BLaER1 (cell line): ENCODE measurements around the gene OR8J1.
"Not testable (repeated sequence)": the region's sequence is repeated elsewhere in the genome, so short reads cannot be mapped to it uniquely, and the experiment has no call there.

Experiments used
- H3K27ac ChIP-seq: shearing (Covaris generic); formaldehyde crosslinking; 2 replicates; pipeline ENCODE4 v1.8.1; 2022
- H3K27me3 ChIP-seq: shearing (Covaris generic); formaldehyde crosslinking; 2 replicates; pipeline ENCODE4 v1.8.1; 2022
- H3K36me3 ChIP-seq: shearing (Covaris generic); formaldehyde crosslinking; 2 replicates; pipeline ENCODE4 v1.8.1; 2022
- H3K4me1 ChIP-seq: shearing (Covaris generic); formaldehyde crosslinking; 2 replicates; pipeline ENCODE4 v1.8.1; 2022
- H3K4me2 ChIP-seq: shearing (Covaris generic); formaldehyde crosslinking; 2 replicates; pipeline ENCODE4 v1.8.1; 2022
- H3K4me3 ChIP-seq: shearing (Covaris generic); formaldehyde crosslinking; 2 replicates; pipeline ENCODE4 v1.8.1; 2022
- H3K9ac ChIP-seq: shearing (Covaris generic); formaldehyde crosslinking; 2 replicates; pipeline ENCODE4 v1.8.1; 2022
- H3K9me3 ChIP-seq: shearing (Covaris generic); formaldehyde crosslinking; 2 replicates; pipeline ENCODE4 v1.8.1; 2022
- H4K20me1 ChIP-seq: shearing (Covaris generic); formaldehyde crosslinking; 2 replicates; pipeline ENCODE4 v1.8.1; 2022
- Cebpa-rat ChIP-seq: shearing (Covaris generic); IDR thresholded peaks from 2 replicates; pipeline ENCODE4 v1.8.1; 2022

OR8J1 gene

DNA sequence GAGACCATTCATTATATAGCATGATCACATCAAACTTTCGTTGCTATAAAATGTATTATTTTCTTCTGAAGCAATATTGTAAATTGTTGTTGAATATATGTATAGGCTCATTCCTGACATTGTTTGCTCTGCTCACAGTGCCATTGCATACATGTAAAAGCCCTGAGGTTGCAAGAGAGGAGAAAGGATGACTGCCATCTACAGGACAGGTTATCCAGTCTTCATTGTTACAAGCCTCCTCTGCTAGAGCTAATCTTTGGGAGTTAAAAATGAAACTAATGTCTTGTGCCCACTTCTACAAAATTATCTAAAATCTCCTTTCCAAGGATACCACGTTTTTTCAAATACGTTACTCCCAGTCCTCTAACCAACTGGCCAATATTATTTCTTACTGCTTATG, 42.0 kb downstream of the OR8J1 start:
- no peak for TF ChIP-seq Cebpa-rat
- Histone ChIP-seq H3K4me1 (no peaks in the 10 kb centered on the region), H3K27ac (no peak overlapping the region), H3K4me2 (no peak overlapping the region), H3K27me3 (no peaks in the 10 kb centered on the region), H3K4me3 (no peak overlapping the region), H3K36me3 (no peaks in the 10 kb centered on the region), H3K9ac (no peak overlapping the region), H3K9me3 (no peaks in the 10 kb centered on the region), H4K20me1 (no peaks in the 10 kb centered on the region)

DNA sequence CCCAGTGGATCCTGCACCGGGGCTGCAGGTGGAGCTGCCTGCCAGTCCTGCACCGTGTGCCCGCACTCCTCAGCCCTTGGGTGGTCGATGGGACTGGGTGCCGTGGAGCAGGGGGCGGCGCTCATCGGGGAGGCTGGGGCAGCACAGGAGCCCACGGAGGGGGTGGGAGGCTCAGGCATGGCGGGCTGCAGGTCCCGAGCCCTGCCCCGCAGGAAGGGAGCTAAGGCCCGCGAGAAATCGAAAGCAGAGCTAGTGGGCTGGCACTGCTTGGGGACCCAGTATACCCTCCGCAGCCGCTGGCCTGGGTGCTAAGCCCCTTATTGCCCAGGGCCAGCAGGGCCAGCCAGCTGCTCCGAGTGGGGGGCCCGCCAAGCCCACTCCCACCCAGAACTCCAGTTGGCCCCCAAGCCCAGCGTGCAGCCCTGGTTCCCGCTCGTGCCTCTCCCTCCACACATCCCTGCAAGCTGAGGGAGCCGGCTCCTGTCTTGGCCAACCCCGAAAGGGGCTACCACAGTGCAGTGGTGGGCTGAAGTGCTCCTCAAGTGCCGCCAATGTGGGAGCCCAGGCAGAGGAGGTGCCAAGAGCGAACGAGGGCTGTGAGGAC, 47.9 kb downstream of the OR8J1 start:
- H3K4me2 ChIP-seq, H3K4me1 ChIP-seq, H3K9me3 ChIP-seq: not testable (repeated sequence)

DNA sequence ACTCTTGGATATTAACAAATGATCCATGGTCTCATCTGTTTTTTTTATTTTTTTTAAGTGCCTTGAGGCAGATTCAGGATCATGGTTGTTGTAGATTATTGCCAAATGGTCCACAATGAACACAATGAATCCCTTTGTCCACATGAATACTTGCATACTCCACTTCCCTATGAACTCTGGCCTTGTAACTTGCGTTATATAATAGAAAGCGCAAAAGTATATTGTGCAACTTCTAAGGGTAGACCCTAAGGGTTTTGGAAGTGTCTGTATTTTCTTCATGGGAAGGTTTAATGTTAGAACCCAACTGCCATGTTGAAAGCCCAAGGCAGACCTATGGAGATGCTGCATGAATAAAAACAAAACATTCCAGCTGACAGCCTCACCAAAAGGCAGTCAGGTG, 50.3 kb downstream of the OR8J1 start:
- no peaks in the 10 kb centered on the region for H4K20me1 ChIP-seq
- H3K4me1 ChIP-seq, result no peaks in the 10 kb centered on the region
- H3K36me3 ChIP-seq, result no peaks in the 10 kb centered on the region
- no peak overlapping the region for H3K4me2 ChIP-seq
- H3K27ac ChIP-seq, result no peak overlapping the region
- no peak overlapping the region for H3K4me3 ChIP-seq
- peaks cover 7% of the 10 kb centered on the region for H3K9me3 ChIP-seq
- H3K9ac ChIP-seq, result no peak overlapping the region
- no peaks in the 10 kb centered on the region for H3K27me3 ChIP-seq
- no peak for TF ChIP-seq Cebpa-rat

More for the DNA sequence above, 47.9 kb downstream of the OR8J1 start:
- not testable (repeated sequence) for H3K4me3 ChIP-seq, H4K20me1 ChIP-seq, H3K27ac ChIP-seq, H3K9ac ChIP-seq, H3K36me3 ChIP-seq, H3K27me3 ChIP-seq

DNA sequence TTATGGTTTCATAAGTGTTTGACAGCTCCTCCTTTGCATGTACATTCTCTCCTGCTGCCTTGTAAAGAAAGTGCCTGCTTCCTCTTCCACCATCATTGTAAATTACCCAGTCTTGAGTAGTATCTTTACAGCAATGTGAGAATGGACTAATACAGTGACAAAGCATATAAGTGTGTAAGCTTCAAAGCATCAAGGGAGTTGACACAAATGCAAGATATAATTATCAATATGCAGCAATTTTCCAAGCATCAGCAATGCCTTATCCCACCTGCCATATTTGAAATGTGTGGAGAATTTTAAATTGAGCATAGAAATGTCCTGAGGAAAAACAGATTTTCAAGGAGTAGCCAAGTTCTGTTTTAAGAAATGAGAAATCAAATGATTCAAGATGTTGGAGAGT, 56.7 kb downstream of the OR8J1 start:
- Histone ChIP-seq H4K20me1 (no peaks in the 10 kb centered on the region), H3K4me2 (no peak overlapping the region), H3K9me3 (no peaks in the 10 kb centered on the region)

More for the DNA sequence above, 56.7 kb downstream of the OR8J1 start:
- Histone ChIP-seq H3K27ac (no peak overlapping the region), H3K4me3 (no peak overlapping the region), H3K27me3 (no peaks in the 10 kb centered on the region), H3K9ac (no peak overlapping the region), H3K36me3 (no peaks in the 10 kb centered on the region), H3K4me1 (no peaks in the 10 kb centered on the region)
- TF ChIP-seq Cebpa-rat, result no peak
